Measurements from ENCODE around the gene ABCC10. TPM values are rescaled to one million over a fixed set of nuclear protein-coding genes. Genes with fewer than 3 reads are reported as not detected.

The ABCC10 gene
- total RNA-seq, 1 experiment from 2014 or later, result 25.5 TPM

DNA sequence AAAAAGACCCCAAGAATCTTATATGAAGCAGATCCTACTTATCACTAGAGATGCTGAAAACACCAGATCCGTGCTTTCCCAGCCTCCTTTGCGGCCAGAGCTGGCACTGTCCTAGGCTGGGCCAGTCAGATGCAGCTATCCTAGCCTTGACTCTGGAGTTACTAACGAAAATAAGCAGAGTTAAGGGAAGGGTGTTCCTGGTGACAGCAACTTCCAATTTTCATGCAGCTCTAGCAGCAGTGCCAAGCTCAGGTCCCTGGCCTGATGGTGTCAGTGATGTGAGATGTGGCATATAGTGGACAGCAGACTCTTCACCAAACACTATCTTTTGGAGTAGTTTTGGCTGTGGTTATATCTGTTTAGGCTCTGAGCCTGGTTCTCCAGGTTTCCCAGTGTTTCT lies 25.6 kb upstream of the ABCC10 start:
- no peak overlapping the region for H3K27ac Mint-ChIP-seq
- TF ChIP-seq, protein P1, sequence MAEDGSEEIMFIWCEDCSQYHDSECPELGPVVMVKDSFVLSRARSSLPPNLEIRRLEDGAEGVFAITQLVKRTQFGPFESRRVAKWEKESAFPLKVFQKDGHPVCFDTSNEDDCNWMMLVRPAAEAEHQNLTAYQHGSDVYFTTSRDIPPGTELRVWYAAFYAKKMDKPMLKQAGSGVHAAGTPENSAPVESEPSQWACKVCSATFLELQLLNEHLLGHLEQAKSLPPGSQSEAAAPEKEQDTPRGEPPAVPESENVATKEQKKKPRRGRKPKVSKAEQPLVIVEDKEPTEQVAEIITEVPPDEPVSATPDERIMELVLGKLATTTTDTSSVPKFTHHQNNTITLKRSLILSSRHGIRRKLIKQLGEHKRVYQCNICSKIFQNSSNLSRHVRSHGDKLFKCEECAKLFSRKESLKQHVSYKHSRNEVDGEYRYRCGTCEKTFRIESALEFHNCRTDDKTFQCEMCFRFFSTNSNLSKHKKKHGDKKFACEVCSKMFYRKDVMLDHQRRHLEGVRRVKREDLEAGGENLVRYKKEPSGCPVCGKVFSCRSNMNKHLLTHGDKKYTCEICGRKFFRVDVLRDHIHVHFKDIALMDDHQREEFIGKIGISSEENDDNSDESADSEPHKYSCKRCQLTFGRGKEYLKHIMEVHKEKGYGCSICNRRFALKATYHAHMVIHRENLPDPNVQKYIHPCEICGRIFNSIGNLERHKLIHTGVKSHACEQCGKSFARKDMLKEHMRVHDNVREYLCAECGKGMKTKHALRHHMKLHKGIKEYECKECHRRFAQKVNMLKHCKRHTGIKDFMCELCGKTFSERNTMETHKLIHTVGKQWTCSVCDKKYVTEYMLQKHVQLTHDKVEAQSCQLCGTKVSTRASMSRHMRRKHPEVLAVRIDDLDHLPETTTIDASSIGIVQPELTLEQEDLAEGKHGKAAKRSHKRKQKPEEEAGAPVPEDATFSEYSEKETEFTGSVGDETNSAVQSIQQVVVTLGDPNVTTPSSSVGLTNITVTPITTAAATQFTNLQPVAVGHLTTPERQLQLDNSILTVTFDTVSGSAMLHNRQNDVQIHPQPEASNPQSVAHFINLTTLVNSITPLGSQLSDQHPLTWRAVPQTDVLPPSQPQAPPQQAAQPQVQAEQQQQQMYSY (CRISPR knock-in tag; IDR thresholded peaks at IDR 0.05), result no peak
- TF ChIP-seq GTF2I (CRISPR knock-in tag; conservative IDR thresholded peaks at IDR 0.05) (no peak), SMAD4 (CRISPR knock-in tag; IDR thresholded peaks at IDR 0.05) (no peak), MYBL2 (CRISPR knock-in tag; IDR thresholded peaks at IDR 0.05) (no peak)
- TF ChIP-seq, protein P2, sequence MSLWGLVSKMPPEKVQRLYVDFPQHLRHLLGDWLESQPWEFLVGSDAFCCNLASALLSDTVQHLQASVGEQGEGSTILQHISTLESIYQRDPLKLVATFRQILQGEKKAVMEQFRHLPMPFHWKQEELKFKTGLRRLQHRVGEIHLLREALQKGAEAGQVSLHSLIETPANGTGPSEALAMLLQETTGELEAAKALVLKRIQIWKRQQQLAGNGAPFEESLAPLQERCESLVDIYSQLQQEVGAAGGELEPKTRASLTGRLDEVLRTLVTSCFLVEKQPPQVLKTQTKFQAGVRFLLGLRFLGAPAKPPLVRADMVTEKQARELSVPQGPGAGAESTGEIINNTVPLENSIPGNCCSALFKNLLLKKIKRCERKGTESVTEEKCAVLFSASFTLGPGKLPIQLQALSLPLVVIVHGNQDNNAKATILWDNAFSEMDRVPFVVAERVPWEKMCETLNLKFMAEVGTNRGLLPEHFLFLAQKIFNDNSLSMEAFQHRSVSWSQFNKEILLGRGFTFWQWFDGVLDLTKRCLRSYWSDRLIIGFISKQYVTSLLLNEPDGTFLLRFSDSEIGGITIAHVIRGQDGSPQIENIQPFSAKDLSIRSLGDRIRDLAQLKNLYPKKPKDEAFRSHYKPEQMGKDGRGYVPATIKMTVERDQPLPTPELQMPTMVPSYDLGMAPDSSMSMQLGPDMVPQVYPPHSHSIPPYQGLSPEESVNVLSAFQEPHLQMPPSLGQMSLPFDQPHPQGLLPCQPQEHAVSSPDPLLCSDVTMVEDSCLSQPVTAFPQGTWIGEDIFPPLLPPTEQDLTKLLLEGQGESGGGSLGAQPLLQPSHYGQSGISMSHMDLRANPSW (CRISPR knock-in tag; conservative IDR thresholded peaks at IDR 0.05; ENCODE audit: low read depth), result no peak
- POLR2A ChIA-PET, result no interaction called here
- no peak for DNase-seq (ENCODE audit: low spot score)
- peaks cover 4% of the 10 kb centered on the region; the same call in 1 of the 2 replicates for H3K27me3 Mint-ChIP-seq (ENCODE audit: low read depth)
- H3K9me3 Mint-ChIP-seq, result no peaks in the 10 kb centered on the region
- no peak overlapping the region for H3K4me3 Mint-ChIP-seq
- CTCF ChIA-PET, result no interaction called here
- peaks cover 4% of the 10 kb centered on the region for H3K4me1 Mint-ChIP-seq
- ATAC-seq, result no peak
- H3K36me3 Mint-ChIP-seq, result no peaks in the 10 kb centered on the region

DNA sequence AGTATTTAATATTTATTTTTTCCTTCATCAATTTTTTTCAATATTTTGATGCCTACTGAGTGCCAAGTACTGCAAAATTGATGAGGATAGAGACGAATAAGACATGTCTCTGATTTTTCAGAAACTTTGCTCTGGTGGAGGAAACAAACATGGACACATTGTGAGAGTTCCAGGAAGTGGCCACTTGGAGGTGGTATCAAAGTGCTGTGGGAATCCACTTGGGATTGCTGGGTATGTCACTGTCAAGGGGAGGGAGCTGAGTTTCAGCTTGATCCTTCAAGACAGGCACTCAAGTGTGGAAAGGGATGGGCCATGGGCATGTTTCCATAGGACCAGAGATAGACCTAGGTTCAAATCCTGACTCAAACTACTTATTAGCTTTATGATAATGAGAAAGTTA lies 24.5 kb upstream of the ABCC10 start:
- H3K9me3 Mint-ChIP-seq, result no peaks in the 10 kb centered on the region
- H3K27ac Mint-ChIP-seq, result no peak overlapping the region
- no peak overlapping the region for H3K4me3 Mint-ChIP-seq
- no peak for DNase-seq (ENCODE audit: low spot score)
- no peaks in the 10 kb centered on the region for H3K36me3 Mint-ChIP-seq
- ChIA-PET CTCF (interaction anchor here (1.1 to 1.3 kb wide), 3 partner anchors 25 to 94 kb away, joined by 3 read pairs; partner anchors contain the start of genes ABCC10 and ZNF318), POLR2A (no interaction called here)
- H3K27me3 Mint-ChIP-seq (ENCODE audit: low read depth), result peaks cover 4% of the 10 kb centered on the region; the same call in 1 of the 2 replicates
- no peak for ATAC-seq
- no peaks in the 10 kb centered on the region for H3K4me1 Mint-ChIP-seq
- TF ChIP-seq, protein P3, sequence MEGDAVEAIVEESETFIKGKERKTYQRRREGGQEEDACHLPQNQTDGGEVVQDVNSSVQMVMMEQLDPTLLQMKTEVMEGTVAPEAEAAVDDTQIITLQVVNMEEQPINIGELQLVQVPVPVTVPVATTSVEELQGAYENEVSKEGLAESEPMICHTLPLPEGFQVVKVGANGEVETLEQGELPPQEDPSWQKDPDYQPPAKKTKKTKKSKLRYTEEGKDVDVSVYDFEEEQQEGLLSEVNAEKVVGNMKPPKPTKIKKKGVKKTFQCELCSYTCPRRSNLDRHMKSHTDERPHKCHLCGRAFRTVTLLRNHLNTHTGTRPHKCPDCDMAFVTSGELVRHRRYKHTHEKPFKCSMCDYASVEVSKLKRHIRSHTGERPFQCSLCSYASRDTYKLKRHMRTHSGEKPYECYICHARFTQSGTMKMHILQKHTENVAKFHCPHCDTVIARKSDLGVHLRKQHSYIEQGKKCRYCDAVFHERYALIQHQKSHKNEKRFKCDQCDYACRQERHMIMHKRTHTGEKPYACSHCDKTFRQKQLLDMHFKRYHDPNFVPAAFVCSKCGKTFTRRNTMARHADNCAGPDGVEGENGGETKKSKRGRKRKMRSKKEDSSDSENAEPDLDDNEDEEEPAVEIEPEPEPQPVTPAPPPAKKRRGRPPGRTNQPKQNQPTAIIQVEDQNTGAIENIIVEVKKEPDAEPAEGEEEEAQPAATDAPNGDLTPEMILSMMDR (IDR thresholded peaks at IDR 0.05), result no peak
- TF ChIP-seq, protein P4, sequence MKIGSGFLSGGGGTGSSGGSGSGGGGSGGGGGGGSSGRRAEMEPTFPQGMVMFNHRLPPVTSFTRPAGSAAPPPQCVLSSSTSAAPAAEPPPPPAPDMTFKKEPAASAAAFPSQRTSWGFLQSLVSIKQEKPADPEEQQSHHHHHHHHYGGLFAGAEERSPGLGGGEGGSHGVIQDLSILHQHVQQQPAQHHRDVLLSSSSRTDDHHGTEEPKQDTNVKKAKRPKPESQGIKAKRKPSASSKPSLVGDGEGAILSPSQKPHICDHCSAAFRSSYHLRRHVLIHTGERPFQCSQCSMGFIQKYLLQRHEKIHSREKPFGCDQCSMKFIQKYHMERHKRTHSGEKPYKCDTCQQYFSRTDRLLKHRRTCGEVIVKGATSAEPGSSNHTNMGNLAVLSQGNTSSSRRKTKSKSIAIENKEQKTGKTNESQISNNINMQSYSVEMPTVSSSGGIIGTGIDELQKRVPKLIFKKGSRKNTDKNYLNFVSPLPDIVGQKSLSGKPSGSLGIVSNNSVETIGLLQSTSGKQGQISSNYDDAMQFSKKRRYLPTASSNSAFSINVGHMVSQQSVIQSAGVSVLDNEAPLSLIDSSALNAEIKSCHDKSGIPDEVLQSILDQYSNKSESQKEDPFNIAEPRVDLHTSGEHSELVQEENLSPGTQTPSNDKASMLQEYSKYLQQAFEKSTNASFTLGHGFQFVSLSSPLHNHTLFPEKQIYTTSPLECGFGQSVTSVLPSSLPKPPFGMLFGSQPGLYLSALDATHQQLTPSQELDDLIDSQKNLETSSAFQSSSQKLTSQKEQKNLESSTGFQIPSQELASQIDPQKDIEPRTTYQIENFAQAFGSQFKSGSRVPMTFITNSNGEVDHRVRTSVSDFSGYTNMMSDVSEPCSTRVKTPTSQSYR (CRISPR knock-in tag; IDR thresholded peaks at IDR 0.05), result no peak
- TF ChIP-seq, protein P5, sequence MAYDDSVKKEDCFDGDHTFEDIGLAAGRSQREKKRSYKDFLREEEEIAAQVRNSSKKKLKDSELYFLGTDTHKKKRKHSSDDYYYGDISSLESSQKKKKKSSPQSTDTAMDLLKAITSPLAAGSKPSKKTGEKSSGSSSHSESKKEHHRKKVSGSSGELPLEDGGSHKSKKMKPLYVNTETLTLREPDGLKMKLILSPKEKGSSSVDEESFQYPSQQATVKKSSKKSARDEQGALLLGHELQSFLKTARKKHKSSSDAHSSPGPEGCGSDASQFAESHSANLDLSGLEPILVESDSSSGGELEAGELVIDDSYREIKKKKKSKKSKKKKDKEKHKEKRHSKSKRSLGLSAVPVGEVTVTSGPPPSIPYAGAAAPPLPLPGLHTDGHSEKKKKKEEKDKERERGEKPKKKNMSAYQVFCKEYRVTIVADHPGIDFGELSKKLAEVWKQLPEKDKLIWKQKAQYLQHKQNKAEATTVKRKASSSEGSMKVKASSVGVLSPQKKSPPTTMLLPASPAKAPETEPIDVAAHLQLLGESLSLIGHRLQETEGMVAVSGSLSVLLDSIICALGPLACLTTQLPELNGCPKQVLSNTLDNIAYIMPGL (CRISPR knock-in tag; IDR thresholded peaks at IDR 0.05), result no peak
- TF ChIP-seq, protein P6, sequence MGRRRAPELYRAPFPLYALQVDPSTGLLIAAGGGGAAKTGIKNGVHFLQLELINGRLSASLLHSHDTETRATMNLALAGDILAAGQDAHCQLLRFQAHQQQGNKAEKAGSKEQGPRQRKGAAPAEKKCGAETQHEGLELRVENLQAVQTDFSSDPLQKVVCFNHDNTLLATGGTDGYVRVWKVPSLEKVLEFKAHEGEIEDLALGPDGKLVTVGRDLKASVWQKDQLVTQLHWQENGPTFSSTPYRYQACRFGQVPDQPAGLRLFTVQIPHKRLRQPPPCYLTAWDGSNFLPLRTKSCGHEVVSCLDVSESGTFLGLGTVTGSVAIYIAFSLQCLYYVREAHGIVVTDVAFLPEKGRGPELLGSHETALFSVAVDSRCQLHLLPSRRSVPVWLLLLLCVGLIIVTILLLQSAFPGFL (CRISPR knock-in tag; IDR thresholded peaks at IDR 0.05; ENCODE audit: borderline replicate concordance), result no peak
- TF ChIP-seq, protein P7, sequence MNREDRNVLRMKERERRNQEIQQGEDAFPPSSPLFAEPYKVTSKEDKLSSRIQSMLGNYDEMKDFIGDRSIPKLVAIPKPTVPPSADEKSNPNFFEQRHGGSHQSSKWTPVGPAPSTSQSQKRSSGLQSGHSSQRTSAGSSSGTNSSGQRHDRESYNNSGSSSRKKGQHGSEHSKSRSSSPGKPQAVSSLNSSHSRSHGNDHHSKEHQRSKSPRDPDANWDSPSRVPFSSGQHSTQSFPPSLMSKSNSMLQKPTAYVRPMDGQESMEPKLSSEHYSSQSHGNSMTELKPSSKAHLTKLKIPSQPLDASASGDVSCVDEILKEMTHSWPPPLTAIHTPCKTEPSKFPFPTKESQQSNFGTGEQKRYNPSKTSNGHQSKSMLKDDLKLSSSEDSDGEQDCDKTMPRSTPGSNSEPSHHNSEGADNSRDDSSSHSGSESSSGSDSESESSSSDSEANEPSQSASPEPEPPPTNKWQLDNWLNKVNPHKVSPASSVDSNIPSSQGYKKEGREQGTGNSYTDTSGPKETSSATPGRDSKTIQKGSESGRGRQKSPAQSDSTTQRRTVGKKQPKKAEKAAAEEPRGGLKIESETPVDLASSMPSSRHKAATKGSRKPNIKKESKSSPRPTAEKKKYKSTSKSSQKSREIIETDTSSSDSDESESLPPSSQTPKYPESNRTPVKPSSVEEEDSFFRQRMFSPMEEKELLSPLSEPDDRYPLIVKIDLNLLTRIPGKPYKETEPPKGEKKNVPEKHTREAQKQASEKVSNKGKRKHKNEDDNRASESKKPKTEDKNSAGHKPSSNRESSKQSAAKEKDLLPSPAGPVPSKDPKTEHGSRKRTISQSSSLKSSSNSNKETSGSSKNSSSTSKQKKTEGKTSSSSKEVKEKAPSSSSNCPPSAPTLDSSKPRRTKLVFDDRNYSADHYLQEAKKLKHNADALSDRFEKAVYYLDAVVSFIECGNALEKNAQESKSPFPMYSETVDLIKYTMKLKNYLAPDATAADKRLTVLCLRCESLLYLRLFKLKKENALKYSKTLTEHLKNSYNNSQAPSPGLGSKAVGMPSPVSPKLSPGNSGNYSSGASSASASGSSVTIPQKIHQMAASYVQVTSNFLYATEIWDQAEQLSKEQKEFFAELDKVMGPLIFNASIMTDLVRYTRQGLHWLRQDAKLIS (CRISPR knock-in tag; IDR thresholded peaks at IDR 0.05; ENCODE audit: borderline replicate concordance), result no peak
